Coronary artery (tissue), 2 donors: Measurements from ENCODE around the gene DYNLL2.
"Not testable (repeated sequence)": the region's sequence is repeated elsewhere in the genome, so short reads cannot be mapped to it uniquely, and the experiment has no call there.

Experiments used
- DNase-seq: peaks from one replicate; pipeline ENCODE4 v3.0.0-alpha.2; 2017; ENCODE audit warnings: low spot score
- H3K27ac ChIP-seq, 2 donors: fragments of 200-600 bp; sonication (generic); one replicate each; pipeline ENCODE4 v1.5.1; 2016 to 2019
- H3K4me3 ChIP-seq: fragments of 200-600 bp; sonication (generic); 2 replicates; pipeline ENCODE4 v1.5.1; 2016; ENCODE audit warnings: mild to moderate bottlenecking, moderate library complexity
- CTCF ChIP-seq: fragments of 200-600 bp; sonication (generic); IDR thresholded peaks from one replicate; pipeline ENCODE4 v1.5.1; 2019; ENCODE audit warnings: antibody characterized with exemption

Gene DYNLL2

GRCh38 chr17:58092101-58092796, 9.0 kb downstream of the DYNLL2 start:
- Histone ChIP-seq H3K4me3 (no peak overlapping the region), H3K27ac (no peak overlapping the region)
- TF ChIP-seq CTCF: no peak
- DNase-seq: no peak

- no peak for DNase-seq
- Histone ChIP-seq H3K27ac (no peak overlapping the region), H3K4me3 (no peak overlapping the region)
- TF ChIP-seq CTCF: no peak
Observed at GRCh38 chr17:58092797-58093385, 9.7 kb downstream of the DYNLL2 start.

- no peak overlapping the region for H3K4me3 ChIP-seq
- no peak overlapping the region for H3K27ac ChIP-seq
- no peak for DNase-seq
- TF ChIP-seq CTCF: no peak
Observed at GRCh38 chr17:58094118-58094517, 10.9 kb downstream of the DYNLL2 start.

GRCh38 chr17:58096892-58097291, 13.7 kb downstream of the DYNLL2 start:
- DNase-seq: no peak
- H3K27ac ChIP-seq: no peak overlapping the region
- no peak for TF ChIP-seq CTCF

GRCh38 chr17:58097384-58098088, 14.3 kb downstream of the DYNLL2 start:
- Histone ChIP-seq H3K27ac (no peak overlapping the region), H3K4me3 (no peak overlapping the region)
- DNase-seq: no peak
- TF ChIP-seq CTCF: no peak

More at GRCh38 chr17:58096892-58097291, 13.7 kb downstream of the DYNLL2 start:
- no peak overlapping the region for H3K4me3 ChIP-seq

GRCh38 chr17:58100506-58100905, 17.3 kb downstream of the DYNLL2 start:
- H3K4me3 ChIP-seq: no peak overlapping the region
- no peak for TF ChIP-seq CTCF
- H3K27ac ChIP-seq: no peak overlapping the region
- no peak for DNase-seq

GRCh38 chr17:58101898-58102297, 18.7 kb downstream of the DYNLL2 start:
- H3K4me3 ChIP-seq, H3K27ac ChIP-seq, DNase-seq: not testable (repeated sequence)
